ENCODE results near the gene EXOSC10. TPM values are rescaled to one million over a fixed set of nuclear protein-coding genes. Genes with fewer than 3 reads are reported as not detected.

EXOSC10 gene
- total RNA-seq, 2 donors from 2014 or later = 37.9 to 83.4 TPM

- 63 to 80% methylated on average over 1 of the region's 1 CpG for WGBS, 2 donors
- H3K36me3 ChIP-seq (replicated peaks in 1 of 2; ENCODE audit: insufficient read depth in 1 of 2, low read depth in 2 of 2) = peaks cover 13 to 27% of the 10 kb centered on the region in 2 donors
- no peak for TF ChIP-seq CTCF (IDR thresholded peaks at IDR 0.05)
- TF ChIP-seq POLR2A (IDR thresholded peaks at IDR 0.05) = no peak
- H3K27ac ChIP-seq = no peak overlapping the region
- H3K4me3 ChIP-seq = no peak overlapping the region
- no peak for ATAC-seq
- H3K27me3 ChIP-seq = no peaks in the 10 kb centered on the region
- no peaks in the 10 kb centered on the region for H3K4me1 ChIP-seq
- DNase-seq = no peak
- H3K9me3 ChIP-seq = no peaks in the 10 kb centered on the region
- intact Hi-C loops (cut with DNase I) = no loop called here
Observed at GRCh38 chr1:11026052-11026451, 73.6 kb downstream of the EXOSC10 start.

- no peaks in the 10 kb centered on the region for H3K9me3 ChIP-seq
- no peaks in the 10 kb centered on the region for H3K27me3 ChIP-seq
- H3K4me1 ChIP-seq = no peaks in the 10 kb centered on the region
- no peak overlapping the region for H3K27ac ChIP-seq
- H3K36me3 ChIP-seq (replicated peaks in 1 of 2; ENCODE audit: insufficient read depth in 1 of 2, low read depth in 2 of 2) = peaks cover 17 to 31% of the 10 kb centered on the region in 2 donors
- intact Hi-C loops (cut with DNase I) = no loop called here
- no peak for ATAC-seq
- WGBS, 2 donors = 89% methylated on average over 1 of the region's 1 CpG
- H3K4me3 ChIP-seq = no peak overlapping the region
- DNase-seq = no peak
- no peak for TF ChIP-seq POLR2A (IDR thresholded peaks at IDR 0.05)
- TF ChIP-seq CTCF (IDR thresholded peaks at IDR 0.05) = no peak
Observed at GRCh38 chr1:11025618-11026017, 74.1 kb downstream of the EXOSC10 start.

- H3K9me3 ChIP-seq = no peaks in the 10 kb centered on the region
- 65 to 77% methylated on average over 2 of the region's 2 CpGs for WGBS, 2 donors
- peaks cover 25 to 37% of the 10 kb centered on the region in 2 donors for H3K36me3 ChIP-seq (replicated peaks in 1 of 2; ENCODE audit: insufficient read depth in 1 of 2, low read depth in 2 of 2)
- DNase-seq = no peak
- no peaks in the 10 kb centered on the region for H3K4me1 ChIP-seq
- no peaks in the 10 kb centered on the region for H3K27me3 ChIP-seq
- no peak overlapping the region for H3K27ac ChIP-seq
- intact Hi-C loops (cut with DNase I) = no loop called here
- no peak for ATAC-seq
- no peak for TF ChIP-seq CTCF (IDR thresholded peaks at IDR 0.05)
- no peak for TF ChIP-seq POLR2A (IDR thresholded peaks at IDR 0.05)
- no peak overlapping the region for H3K4me3 ChIP-seq
Observed at GRCh38 chr1:11024874-11025203, 74.8 kb downstream of the EXOSC10 start.

GRCh38 chr1:11024154-11024873 lies 75.4 kb downstream of the EXOSC10 start:
- no peaks in the 10 kb centered on the region for H3K4me1 ChIP-seq

More at GRCh38 chr1:11024154-11024873, 75.4 kb downstream of the EXOSC10 start:
- TF ChIP-seq CTCF (IDR thresholded peaks at IDR 0.05) (no peak), POLR2A (IDR thresholded peaks at IDR 0.05) (no peak)
- DNase-seq (no peak), ATAC-seq (no peak)
- 81 to 86% methylated on average over 3 of the region's 3 CpGs for WGBS, 2 donors
- Histone ChIP-seq H3K27ac (no peak overlapping the region), H3K4me3 (no peak overlapping the region), H3K36me3 (replicated peaks in 1 of 2; ENCODE audit: insufficient read depth in 1 of 2, low read depth in 2 of 2) (peaks cover 29 to 40% of the 10 kb centered on the region in 2 donors), H3K9me3 (no peaks in the 10 kb centered on the region), H3K27me3 (no peaks in the 10 kb centered on the region)
- intact Hi-C loops (cut with DNase I) = no loop called here

Measured in body of pancreas (tissue), 4 donors.